Activated T-cell treated with anti-CD3 and anti-CD28 coated beads, Interleukin-2, amount 50 U/mL, for 48 hours (primary cell): ENCODE measurements around the gene PTPRF.

Experiments used
- DNase-seq, 2 experiments: peaks; one replicate each; pipeline ENCODE4 v3.0.0-alpha.2; 2020

Gene PTPRF

GRCh38 chr1:43513471-43514173, 17.1 kb upstream of the PTPRF start:
- no peak for DNase-seq

DNA sequence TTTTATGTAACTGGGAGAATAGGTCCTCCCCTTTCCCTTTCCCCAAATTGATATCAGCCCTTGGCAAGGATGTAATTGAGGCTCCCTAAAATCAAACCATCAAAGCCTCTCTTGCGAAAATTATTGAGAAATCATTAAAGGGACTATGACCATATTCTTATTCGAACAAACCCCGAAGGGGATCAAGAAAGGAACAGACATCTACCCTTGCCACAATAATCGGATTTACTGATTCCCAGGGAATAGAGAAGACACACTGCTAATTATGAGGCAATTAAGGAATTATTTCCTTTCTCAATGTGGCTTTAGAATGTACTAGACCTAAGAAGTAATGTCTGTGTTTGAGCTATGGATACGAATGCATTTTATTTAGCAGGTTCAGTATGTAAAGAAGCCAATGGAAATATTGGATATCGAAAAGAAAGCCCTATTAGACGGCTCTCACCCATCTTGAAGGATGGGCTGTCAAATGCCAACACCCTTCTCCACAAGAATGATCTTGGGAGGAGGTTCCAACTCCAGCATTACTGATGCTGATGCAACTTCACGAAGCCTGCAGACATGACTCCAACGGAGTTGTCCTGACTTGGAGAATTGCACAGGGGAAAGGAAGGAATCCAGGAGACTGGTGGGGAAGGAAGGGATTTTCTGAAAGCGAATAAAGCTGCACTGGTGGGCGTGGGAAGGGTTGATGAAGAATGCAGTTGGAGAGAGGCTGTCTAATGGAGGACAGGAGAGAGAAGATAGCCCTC, 11.6 kb upstream of the PTPRF start:
- DNase-seq, result no peak

DNA sequence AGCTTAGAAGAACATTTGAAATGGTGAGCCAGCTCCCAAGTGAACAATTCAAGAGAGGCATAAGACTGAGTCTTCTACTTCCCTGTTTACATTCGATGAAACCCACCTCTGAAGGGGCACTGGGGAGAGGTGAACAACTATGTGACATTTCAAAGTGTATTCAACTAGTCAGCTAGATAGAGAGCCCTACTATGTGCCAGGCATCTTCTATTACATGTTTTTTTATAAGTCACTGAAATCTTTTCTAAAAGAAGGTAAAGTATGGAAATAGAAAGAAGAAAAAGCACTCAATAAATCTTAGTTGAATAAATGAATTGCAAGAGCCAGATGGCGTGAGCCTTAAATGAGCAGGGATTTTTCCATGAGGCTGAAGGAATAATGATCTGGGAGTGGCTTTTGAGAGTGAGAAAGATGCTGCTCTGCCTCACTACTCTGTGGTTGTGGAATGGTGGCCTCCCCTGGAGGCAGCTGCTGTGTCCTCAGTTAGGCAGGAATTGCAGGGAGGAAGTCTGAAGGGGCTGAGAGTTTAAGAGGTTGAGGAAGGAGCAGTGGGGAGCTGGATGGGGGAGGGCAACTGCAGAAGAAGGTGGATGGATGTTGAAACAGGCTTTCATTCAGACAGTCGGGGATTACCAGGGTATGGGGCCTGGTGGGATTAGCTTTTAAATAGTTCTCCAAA, 10.4 kb upstream of the PTPRF start:
- no peak for DNase-seq

GRCh38 chr1:43521078-43521477, 9.6 kb upstream of the PTPRF start:
- DNase-seq, result no peak

DNA sequence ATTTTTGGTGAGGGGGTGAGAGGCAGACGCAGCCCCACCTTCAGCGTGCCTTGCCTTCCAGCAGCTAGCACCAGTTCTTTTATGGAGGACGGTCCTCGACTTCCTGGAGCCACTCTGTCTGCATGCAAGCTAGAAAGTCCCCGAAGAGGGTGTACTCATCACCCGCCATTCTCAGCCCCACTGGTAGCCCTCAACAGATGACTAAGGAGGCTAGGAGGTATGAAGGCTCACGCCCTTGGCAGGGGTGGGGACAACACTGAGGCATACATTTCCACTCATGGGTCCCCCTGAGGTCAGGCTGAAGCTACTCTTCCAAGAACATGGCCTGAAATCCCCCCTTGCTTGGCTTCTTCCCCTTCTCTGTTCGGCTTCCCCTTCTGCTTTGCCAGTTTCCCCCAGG, 8.9 kb upstream of the PTPRF start:
- DNase-seq, result no peak

DNA sequence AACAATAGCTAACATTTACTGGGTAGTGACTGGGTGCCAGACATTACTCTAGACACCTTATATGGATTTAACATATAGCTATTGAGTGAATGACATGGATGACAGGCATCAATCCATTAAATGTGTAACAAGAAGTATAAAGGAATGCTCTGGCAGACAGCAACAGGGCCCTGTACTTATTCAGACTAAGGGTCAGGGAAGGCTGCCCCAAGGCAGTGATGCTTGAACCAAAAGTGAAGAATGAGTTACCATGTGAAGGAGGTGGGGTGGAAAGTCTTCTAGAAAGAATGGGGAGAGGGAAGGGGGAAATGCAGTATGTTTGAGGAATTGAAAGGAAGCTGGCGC, 8.3 kb upstream of the PTPRF start:
- no peak for DNase-seq

DNA sequence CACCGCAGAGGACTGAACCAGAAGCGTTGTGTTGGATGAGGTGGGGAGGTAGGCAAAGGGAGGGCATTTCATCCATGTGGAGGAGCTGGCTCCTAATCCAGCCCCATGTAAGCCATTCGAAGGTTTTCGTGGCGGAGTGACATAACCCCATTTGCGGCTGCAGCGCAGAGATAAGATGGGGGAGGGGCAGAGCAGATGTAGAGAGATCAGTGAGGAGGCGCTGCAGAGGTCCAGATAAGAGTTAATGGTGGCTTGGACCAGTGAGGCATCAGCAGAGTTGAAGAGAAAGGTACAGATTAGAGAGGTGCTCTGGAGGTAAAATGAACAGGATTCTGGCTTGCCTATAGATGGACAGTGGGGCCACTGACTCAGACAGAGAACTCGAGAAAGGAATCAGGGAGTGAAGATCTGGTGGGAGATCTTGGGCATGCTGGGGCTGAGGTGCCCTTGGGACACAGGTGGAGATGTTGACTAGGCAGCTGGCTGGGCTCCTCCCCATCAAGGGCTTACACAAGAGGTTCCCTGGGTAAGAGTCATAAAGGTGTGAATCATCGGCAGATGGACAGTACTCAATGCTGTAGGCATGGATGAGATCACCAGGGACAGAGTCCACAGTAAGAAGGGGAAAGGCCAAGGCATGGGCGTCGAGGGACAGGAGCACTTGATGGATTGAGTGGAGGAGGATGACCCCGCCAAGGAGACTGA, 7.8 kb upstream of the PTPRF start:
- no peak for DNase-seq

- no peak for DNase-seq
Observed at GRCh38 chr1:43524804-43525203, 5.9 kb upstream of the PTPRF start.

DNA sequence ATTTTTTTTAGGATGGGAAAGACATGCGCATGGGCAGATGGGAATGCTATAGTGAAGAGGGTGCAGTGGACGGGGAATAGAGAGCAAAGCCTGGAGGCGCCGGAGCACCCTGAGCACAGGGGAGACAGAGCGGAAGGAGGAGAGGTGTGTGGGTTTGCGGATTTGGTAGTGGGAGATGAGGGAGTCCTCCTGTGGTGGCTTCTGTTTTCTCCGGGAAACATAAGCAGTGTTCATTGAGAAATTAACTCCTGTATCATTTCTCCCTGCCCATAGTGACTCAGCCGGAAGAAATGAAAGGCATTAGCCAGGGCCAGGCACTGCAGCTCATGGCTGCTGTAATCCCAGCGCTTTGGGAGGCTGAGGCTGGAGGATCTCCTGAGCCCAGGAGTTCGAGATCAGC, 4.7 kb upstream of the PTPRF start:
- DNase-seq, result no peak

DNA sequence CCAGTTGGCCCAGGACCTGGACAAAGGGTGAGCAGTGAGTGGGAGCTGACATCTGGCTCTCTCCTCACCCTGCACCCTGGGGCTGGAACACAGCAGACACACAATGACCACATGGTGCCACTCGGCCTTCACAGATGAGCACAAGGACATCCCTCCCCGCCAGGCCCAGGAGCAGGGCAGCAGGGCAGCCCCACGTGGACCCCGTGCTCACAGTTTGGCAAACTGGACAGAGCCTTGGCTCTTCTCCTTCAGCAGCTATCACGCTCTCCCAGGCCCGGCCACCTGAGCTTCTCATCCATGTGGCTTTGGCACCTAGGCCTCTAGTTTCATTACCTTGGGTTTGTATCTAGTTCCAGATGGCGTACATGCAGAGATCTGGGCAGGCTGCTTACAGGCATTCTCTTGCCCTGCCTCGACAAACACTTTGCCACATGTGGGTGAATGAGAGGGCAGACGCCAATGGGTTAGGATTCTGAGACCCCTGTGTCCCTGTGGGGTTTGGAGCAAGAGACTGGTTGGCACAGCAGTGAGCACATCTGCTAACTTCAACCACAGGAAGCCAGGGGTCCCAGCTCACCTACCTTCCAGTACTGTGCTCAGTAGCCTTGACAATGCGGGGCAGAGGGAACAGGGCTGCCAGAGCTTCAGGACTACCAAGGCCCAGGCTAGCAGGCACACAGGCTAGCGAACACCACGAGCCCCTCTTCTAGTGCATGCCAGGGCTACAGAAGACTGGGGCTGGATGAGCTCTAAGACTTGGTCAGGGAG, 3.4 kb upstream of the PTPRF start:
- no peak for DNase-seq

DNA sequence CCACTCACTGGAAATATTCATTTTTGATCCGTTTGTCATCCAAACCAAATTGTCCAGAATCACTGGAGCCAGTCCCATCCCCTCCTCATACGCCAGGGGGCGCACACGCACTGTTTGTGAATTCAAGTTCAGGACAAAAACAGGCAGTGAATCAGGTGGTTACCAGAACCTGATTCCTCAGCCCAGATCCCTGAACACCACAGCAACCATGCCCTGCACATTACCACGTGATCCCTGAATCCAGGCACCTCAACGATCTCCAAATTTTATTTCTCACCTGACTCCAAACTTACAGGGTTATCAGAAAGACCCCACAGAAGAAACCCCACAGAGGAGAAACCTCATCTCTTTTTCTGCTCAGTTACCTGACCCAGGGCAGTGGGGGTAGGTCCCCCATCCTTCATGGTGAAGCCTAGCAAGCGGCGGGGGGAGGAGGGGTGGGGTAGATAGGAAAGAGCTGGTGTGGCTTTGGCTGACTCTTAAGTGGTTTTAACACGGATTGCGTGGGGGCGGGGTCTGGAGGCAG, 1.4 kb upstream of the PTPRF start:
- peak; percentile 89 to 93 for DNase-seq

GRCh38 chr1:43531107-43531905, 623 bp downstream of the PTPRF start:
- no peak for DNase-seq

DNA sequence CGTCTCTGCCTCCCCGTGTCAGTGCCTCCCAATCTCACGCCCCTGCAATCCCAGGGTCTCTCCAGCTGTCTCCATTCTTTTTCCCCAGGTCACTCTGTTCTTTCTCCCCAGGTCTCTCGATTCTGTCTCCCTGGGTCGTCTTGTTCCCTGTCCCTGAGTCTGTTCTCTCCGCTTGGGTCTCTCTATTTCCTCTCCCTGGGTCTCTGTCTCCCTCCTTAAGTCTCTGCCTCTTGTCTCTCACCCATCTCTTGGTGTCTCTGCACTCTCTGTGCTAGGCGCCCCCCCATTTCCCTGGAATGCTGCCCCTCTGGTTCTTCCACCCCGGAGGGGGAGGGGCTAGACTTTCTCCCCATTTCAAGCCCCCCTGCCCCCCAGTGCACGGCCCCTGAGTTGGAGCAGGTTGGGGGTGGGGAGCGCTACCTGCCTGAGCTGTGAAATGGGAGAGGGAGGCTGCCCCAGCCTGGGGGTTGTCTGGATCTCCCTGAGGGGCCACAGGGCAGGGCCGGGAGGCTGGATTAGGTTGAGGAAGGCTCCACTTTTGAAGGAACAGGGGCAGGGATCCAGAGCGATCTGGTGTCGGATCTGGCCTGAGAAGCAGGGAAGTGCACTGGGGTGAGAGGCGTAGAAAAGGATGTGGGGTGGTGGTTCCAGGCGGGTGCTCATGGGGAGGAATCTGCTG, 1.4 kb downstream of the PTPRF start:
- no peak for DNase-seq

- DNase-seq, result no peak
Observed at GRCh38 chr1:43532716-43533115, 2.0 kb downstream of the PTPRF start.

DNA sequence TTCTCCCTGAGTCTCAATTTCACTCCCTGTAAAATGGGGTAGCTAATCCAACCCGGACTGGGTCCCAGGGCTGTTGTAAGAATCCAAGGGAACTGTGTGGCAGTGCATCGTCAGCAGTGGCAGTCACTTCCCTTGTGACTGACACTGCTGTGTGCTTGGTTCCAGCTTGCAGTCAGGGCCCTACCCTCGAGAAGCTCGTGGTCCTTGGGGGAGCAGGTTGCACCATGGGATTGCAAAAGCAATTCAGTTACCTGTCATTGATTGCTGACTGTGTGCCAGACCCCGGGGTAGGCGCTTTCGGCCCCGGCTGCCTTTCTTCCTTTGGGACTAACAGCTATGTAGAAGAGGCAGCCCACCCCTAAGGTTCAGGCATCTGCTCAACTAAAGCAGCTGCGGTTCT, 2.9 kb downstream of the PTPRF start:
- DNase-seq, result no peak

DNA sequence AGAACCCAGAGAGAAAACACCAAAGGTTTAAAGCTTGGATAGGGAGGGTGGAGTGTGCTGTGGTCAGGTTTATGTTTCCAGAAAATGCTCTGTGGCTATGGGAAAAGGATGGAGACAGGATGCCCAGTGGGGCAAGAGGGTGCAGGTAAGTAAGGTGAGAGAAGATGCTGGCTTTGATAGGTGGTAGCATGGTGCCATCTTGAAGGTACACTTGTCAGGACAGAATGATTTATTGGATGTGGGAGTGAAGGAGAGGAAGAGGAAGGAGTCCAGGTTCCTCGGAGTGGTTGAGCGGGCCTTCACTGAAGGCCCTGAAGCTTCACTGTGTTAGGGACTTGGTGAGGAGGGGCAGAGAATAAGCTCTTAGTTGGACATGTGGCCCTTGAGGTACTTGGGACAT, 3.6 kb downstream of the PTPRF start:
- DNase-seq, result no peak

- no peak for DNase-seq
Observed at GRCh38 chr1:43536196-43536863, 5.6 kb downstream of the PTPRF start.

DNA sequence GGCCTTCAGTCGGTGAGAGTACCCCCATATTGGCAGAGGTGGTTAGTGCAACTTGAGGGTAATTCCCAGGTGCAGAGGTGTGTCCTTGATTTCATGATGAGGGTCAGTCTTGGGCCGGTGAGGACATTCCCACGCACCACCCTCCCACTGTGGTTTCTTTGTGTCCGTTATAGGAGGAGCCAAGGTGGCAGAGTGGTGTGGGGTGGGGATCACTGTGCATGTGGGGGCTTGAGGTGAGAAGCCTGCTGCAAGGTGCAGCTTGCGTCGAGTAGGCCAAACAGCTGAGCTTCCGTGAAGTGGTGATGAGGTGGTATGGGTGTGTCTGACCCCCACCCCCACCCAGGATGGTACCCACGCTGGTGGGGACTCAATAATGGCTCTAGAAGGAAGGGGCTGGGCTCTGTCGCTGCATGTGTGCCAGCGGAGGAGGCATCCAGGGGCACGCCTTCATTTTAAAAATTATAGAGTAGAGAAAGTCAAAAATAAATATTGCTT, 6.2 kb downstream of the PTPRF start:
- DNase-seq, result no peak

DNA sequence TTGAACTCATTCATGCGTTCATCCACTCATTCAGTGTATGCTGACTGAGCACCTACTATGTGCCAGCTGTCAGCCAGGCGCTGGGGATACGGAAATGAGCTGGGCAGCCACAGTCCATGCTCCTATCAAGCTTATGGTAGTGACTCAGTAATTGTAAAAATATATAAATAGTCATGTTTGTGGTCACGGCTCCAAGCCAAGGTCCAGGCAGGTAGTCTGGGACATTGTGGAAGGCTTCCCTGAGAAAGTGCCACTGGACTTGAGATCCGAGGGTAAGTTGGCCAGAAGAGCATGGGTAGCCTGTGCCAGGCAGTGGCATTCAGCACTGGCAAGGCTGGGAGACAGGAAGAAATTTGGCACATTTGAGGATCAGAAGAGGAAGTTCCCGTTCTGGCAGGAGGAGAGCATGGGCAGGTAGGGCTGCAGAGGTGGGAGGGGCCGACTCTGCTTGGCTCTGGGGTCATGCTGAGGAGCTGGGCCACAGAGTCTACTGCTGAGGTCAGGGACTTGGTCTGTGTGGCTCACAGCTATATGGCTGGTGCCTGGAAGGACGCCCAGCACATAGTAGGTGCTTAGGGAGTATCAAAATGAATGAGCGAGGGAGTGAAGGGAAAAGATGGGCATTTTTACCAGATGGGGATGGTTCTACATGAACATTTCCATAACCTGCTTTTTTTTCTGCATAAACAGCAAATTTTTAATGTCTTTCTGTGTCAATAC, 6.9 kb downstream of the PTPRF start:
- DNase-seq, result no peak

- no peak for DNase-seq
Observed at GRCh38 chr1:43538143-43538487, 7.4 kb downstream of the PTPRF start.
